Measurements from ENCODE around the gene ZNF750. TPM values are rescaled to one million over a fixed set of nuclear protein-coding genes. Genes with fewer than 3 reads are reported as not detected.

ZNF750 gene
- total and polyA plus RNA-seq, 4 donors: 0.02 to 0.08 TPM; not detected in 2

DNA sequence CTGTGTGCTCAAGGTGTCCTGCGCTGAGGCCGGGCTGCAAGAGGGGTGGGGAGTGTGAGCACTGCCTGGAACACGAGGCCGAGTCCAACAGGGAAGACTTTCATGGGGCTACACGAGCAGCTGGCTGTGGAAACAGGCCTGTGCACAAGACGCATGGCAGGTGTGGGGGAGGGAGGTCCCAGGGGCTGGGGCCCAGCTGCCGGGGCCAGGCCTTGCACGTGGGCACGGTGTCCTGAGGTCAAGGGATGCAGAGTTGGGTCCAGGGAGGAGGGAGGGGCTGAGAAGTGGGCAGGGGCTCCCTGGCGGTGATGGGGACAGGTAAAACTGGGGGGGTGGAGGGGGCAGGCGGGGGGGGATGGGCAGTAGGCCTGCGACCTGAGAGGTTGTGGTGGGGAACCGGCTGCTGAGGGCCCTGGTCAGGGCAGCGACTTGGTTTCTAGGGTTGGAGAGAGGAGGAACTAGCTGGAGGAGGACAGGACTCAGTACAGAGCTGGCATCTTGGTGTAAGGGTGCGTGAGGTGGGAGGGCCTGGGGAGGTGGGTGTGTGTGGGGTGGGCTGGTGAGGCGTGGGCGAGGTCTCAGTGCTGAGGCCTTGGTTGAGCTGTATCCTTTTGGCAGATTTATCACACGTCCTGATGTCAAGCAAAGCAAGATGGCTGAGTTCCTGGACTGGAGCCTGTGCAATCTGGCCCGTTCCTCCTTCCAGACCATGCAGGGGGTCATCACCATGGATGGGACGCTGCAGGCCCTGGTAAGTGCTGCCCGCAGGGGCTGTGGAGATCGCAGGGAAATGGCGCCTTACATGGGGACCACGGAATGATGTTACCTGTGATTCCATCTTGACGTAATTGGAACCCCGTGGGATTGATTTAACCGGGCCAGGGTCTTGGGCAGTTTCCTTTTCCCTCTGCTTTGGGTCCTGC, 58.6 kb downstream of the ZNF750 start:
- WGBS: 88% methylated on average over 27 of the region's 27 CpGs
- no peak overlapping the region for H3K9ac ChIP-seq (ENCODE audit: low read depth in 1 of 2, low read length in 2 of 2)
- peaks cover 2 to 9% (median 5%) of the 10 kb centered on the region in 4 donors for H3K36me3 ChIP-seq (ENCODE audit: control insufficient read depth in 4 of 4, insufficient read depth in 3 of 4, low read depth in 1 of 4, low read length in 3 of 4)
- no peaks in the 10 kb centered on the region for H3K9me3 ChIP-seq (ENCODE audit: control insufficient read depth in 4 of 4, low read length in 3 of 4)
- no peak overlapping the region for H3K4me3 ChIP-seq (ENCODE audit: low read depth in 1 of 3, low read length in 3 of 3)
- no peak overlapping the region for H3K27ac ChIP-seq (ENCODE audit: low read depth in 1 of 2, low read length in 2 of 2)
- no peak for DNase-seq (ENCODE audit: low spot score)
- H3K4me1 ChIP-seq (ENCODE audit: control insufficient read depth in 4 of 4, insufficient read depth in 4 of 4, low read length in 3 of 4): no peaks in the 10 kb centered on the region
- TF ChIP-seq NR2F2 (IDR thresholded peaks at IDR 0.05) (no peak), RXRA (IDR thresholded peaks at IDR 0.05) (no peak), EGR1 (IDR thresholded peaks at IDR 0.05; ENCODE audit: low read depth in 2 of 2) (no peak), YY1 (IDR thresholded peaks at IDR 0.05) (no peak), FOXA1 (IDR thresholded peaks at IDR 0.05) (no peak), TAF1 (conservative IDR thresholded peaks at IDR 0.05) (no peak)
- TF ChIP-seq, protein P1, sequence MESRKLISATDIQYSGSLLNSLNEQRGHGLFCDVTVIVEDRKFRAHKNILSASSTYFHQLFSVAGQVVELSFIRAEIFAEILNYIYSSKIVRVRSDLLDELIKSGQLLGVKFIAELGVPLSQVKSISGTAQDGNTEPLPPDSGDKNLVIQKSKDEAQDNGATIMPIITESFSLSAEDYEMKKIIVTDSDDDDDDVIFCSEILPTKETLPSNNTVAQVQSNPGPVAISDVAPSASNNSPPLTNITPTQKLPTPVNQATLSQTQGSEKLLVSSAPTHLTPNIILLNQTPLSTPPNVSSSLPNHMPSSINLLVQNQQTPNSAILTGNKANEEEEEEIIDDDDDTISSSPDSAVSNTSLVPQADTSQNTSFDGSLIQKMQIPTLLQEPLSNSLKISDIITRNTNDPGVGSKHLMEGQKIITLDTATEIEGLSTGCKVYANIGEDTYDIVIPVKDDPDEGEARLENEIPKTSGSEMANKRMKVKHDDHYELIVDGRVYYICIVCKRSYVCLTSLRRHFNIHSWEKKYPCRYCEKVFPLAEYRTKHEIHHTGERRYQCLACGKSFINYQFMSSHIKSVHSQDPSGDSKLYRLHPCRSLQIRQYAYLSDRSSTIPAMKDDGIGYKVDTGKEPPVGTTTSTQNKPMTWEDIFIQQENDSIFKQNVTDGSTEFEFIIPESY (IDR thresholded peaks at IDR 0.05): no peak
- TF ChIP-seq, protein P2, sequence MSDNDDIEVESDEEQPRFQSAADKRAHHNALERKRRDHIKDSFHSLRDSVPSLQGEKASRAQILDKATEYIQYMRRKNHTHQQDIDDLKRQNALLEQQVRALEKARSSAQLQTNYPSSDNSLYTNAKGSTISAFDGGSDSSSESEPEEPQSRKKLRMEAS (IDR thresholded peaks at IDR 0.05): no peak
- no peaks in the 10 kb centered on the region for H3K27me3 ChIP-seq (ENCODE audit: control insufficient read depth in 4 of 4, insufficient read depth in 4 of 4, low read length in 3 of 4)

- H3K4me3 ChIP-seq (ENCODE audit: low read depth in 1 of 3, low read length in 3 of 3): no peak overlapping the region
- TF ChIP-seq FOXA2 (IDR thresholded peaks at IDR 0.05) (no peak), NR2F2 (IDR thresholded peaks at IDR 0.05) (peak; percentile 18), YY1 (IDR thresholded peaks at IDR 0.05) (no peak)
- TF ChIP-seq, protein P2 (IDR thresholded peaks at IDR 0.05): no peak
- peaks cover 2 to 9% (median 5%) of the 10 kb centered on the region in 4 donors for H3K36me3 ChIP-seq (ENCODE audit: control insufficient read depth in 4 of 4, insufficient read depth in 3 of 4, low read depth in 1 of 4, low read length in 3 of 4)
- H3K9me3 ChIP-seq (ENCODE audit: control insufficient read depth in 4 of 4, low read length in 3 of 4): no peaks in the 10 kb centered on the region
- no peaks in the 10 kb centered on the region for H3K27me3 ChIP-seq (ENCODE audit: control insufficient read depth in 4 of 4, insufficient read depth in 4 of 4, low read length in 3 of 4)
- no peak overlapping the region for H3K9ac ChIP-seq (ENCODE audit: low read depth in 1 of 2, low read length in 2 of 2)
- H3K4me1 ChIP-seq (ENCODE audit: control insufficient read depth in 4 of 4, insufficient read depth in 4 of 4, low read length in 3 of 4): peaks cover 0 to under 1% (median 0%) of the 10 kb centered on the region in 4 donors
- H3K27ac ChIP-seq (ENCODE audit: low read depth in 1 of 2, low read length in 2 of 2): no peak overlapping the region
- DNase-seq (ENCODE audit: low spot score): no peak
- WGBS: 85% methylated on average over 12 of the region's 12 CpGs
These were observed 59.6 kb downstream of the ZNF750 start for GRCh38 chr17:82780195-82780594.

GRCh38 chr17:82779541-82779940, 60.3 kb downstream of the ZNF750 start:
- no peak for DNase-seq (ENCODE audit: low spot score)
- Histone ChIP-seq H3K9ac (ENCODE audit: low read depth in 1 of 2, low read length in 2 of 2) (no peak overlapping the region), H3K4me3 (ENCODE audit: low read depth in 1 of 3, low read length in 3 of 3) (no peak overlapping the region), H3K4me1 (ENCODE audit: control insufficient read depth in 4 of 4, insufficient read depth in 4 of 4, low read length in 3 of 4) (peaks cover 3 to 7% (median 4%) of the 10 kb centered on the region in 4 donors), H3K36me3 (ENCODE audit: control insufficient read depth in 4 of 4, insufficient read depth in 3 of 4, low read depth in 1 of 4, low read length in 3 of 4) (peaks cover 2 to 8% (median 5%) of the 10 kb centered on the region in 4 donors), H3K9me3 (ENCODE audit: control insufficient read depth in 4 of 4, low read length in 3 of 4) (no peaks in the 10 kb centered on the region), H3K27me3 (ENCODE audit: control insufficient read depth in 4 of 4, insufficient read depth in 4 of 4, low read length in 3 of 4) (no peaks in the 10 kb centered on the region), H3K27ac (ENCODE audit: low read depth in 1 of 2, low read length in 2 of 2) (no peak overlapping the region)
- 97% methylated on average over 23 of the region's 23 CpGs for WGBS
- TF ChIP-seq, protein P1 (IDR thresholded peaks at IDR 0.05): no peak
- no peak for TF ChIP-seq RAD21 (IDR thresholded peaks at IDR 0.05)
- TF ChIP-seq SP1 (IDR thresholded peaks at IDR 0.05): no peak
- no peak for TF ChIP-seq YY1 (IDR thresholded peaks at IDR 0.05)
- TF ChIP-seq HNF4G (IDR thresholded peaks at IDR 0.05): no peak
- TF ChIP-seq RXRA (IDR thresholded peaks at IDR 0.05): no peak
- no peak for TF ChIP-seq EGR1 (IDR thresholded peaks at IDR 0.05; ENCODE audit: low read depth in 2 of 2)
- no peak for TF ChIP-seq HNF4A (conservative IDR thresholded peaks at IDR 0.05)
- TF ChIP-seq CTCF (IDR thresholded peaks at IDR 0.05; ENCODE audit: low read depth, low read length, missing input control): no peak
- TF ChIP-seq, protein P3, sequence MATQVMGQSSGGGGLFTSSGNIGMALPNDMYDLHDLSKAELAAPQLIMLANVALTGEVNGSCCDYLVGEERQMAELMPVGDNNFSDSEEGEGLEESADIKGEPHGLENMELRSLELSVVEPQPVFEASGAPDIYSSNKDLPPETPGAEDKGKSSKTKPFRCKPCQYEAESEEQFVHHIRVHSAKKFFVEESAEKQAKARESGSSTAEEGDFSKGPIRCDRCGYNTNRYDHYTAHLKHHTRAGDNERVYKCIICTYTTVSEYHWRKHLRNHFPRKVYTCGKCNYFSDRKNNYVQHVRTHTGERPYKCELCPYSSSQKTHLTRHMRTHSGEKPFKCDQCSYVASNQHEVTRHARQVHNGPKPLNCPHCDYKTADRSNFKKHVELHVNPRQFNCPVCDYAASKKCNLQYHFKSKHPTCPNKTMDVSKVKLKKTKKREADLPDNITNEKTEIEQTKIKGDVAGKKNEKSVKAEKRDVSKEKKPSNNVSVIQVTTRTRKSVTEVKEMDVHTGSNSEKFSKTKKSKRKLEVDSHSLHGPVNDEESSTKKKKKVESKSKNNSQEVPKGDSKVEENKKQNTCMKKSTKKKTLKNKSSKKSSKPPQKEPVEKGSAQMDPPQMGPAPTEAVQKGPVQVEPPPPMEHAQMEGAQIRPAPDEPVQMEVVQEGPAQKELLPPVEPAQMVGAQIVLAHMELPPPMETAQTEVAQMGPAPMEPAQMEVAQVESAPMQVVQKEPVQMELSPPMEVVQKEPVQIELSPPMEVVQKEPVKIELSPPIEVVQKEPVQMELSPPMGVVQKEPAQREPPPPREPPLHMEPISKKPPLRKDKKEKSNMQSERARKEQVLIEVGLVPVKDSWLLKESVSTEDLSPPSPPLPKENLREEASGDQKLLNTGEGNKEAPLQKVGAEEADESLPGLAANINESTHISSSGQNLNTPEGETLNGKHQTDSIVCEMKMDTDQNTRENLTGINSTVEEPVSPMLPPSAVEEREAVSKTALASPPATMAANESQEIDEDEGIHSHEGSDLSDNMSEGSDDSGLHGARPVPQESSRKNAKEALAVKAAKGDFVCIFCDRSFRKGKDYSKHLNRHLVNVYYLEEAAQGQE (IDR thresholded peaks at IDR 0.05): no peak
- no peak for TF ChIP-seq JUND (IDR thresholded peaks at IDR 0.05)
- TF ChIP-seq TAF1 (conservative IDR thresholded peaks at IDR 0.05): no peak
